ENCODE data around the gene HOXA11. TPM values are rescaled to one million over a fixed set of nuclear protein-coding genes. Genes with fewer than 3 reads are reported as not detected.

The HOXA11 gene
- total RNA-seq, 1 experiment from 2014 or later = not detected

- Mint-ChIP-seq H3K4me1 (peaks cover 24% of the 10 kb centered on the region), H3K27ac (no peak overlapping the region), H3K9me3 (no peaks in the 10 kb centered on the region), H3K4me3 (no peak overlapping the region), H3K36me3 (peaks cover 3% of the 10 kb centered on the region), H3K27me3 (ENCODE audit: low read depth) (peaks cover 100% of the 10 kb centered on the region)
- TF ChIP-seq CDX4 (CRISPR knock-in tag; IDR thresholded peaks at IDR 0.05; ENCODE audit: borderline replicate concordance) = no peak
- no peak for TF ChIP-seq USF2 (CRISPR knock-in tag; IDR thresholded peaks at IDR 0.05)
- no peak for TF ChIP-seq ELF4 (CRISPR knock-in tag; IDR thresholded peaks at IDR 0.05; ENCODE audit: low read depth)
- no peak for TF ChIP-seq ZNF219 (CRISPR knock-in tag; IDR thresholded peaks at IDR 0.05; ENCODE audit: borderline replicate concordance)
- TF ChIP-seq PREB (CRISPR knock-in tag; IDR thresholded peaks at IDR 0.05; ENCODE audit: borderline replicate concordance) = no peak
- no peak for TF ChIP-seq CBFB (CRISPR knock-in tag; IDR thresholded peaks at IDR 0.05; ENCODE audit: low read depth)
- no peak for TF ChIP-seq PRRX2 (CRISPR knock-in tag; IDR thresholded peaks at IDR 0.05)
- ChIA-PET CTCF (interaction anchor here (0.9 to 4.0 kb wide), 4 partner anchors 8 to 26 kb away, joined by 4 to 74 read pairs (median 11); partner anchors contain the start of gene HOXA5), POLR2A (no interaction called here)
- ATAC-seq = no peak
- DNase-seq (ENCODE audit: low spot score) = no peak
Observed at GRCh38 chr7:27153526-27153925, 31.5 kb downstream of the HOXA11 start.

GRCh38 chr7:27152816-27153442, 32.1 kb downstream of the HOXA11 start:
- ChIA-PET CTCF (interaction anchor here (1.1 to 4.0 kb wide), 4 partner anchors 9 to 30 kb away, joined by 4 to 74 read pairs (median 11); partner anchors contain the start of gene HOXA5), POLR2A (no interaction called here)
- peaks cover 3% of the 10 kb centered on the region for H3K36me3 Mint-ChIP-seq
- no peaks in the 10 kb centered on the region for H3K9me3 Mint-ChIP-seq
- no peak for ATAC-seq
- no peak overlapping the region for H3K4me3 Mint-ChIP-seq
- peaks cover 28% of the 10 kb centered on the region for H3K4me1 Mint-ChIP-seq
- no peak overlapping the region for H3K27ac Mint-ChIP-seq
- DNase-seq (ENCODE audit: low spot score) = no peak
- H3K27me3 Mint-ChIP-seq (ENCODE audit: low read depth) = peaks cover 100% of the 10 kb centered on the region
- TF ChIP-seq ZNF512 (CRISPR knock-in tag; IDR thresholded peaks at IDR 0.05; ENCODE audit: borderline replicate concordance) (no peak), SMAD4 (CRISPR knock-in tag; IDR thresholded peaks at IDR 0.05) (no peak), ATF2 (CRISPR knock-in tag; IDR thresholded peaks at IDR 0.05; ENCODE audit: borderline replicate concordance, low read depth) (no peak), GRHL2 (CRISPR knock-in tag; IDR thresholded peaks at IDR 0.05; ENCODE audit: insufficient replicate concordance, severe bottlenecking) (no peak), ZSCAN18 (CRISPR knock-in tag; IDR thresholded peaks at IDR 0.05) (no peak), ATF6 (CRISPR knock-in tag; IDR thresholded peaks at IDR 0.05) (no peak), GTF2I (CRISPR knock-in tag; conservative IDR thresholded peaks at IDR 0.05) (no peak), ZNF425 (CRISPR knock-in tag; conservative IDR thresholded peaks at IDR 0.05) (no peak), USF1 (CRISPR knock-in tag; IDR thresholded peaks at IDR 0.05) (no peak), ZNF232 (CRISPR knock-in tag; IDR thresholded peaks at IDR 0.05) (no peak), ATF1 (CRISPR knock-in tag; IDR thresholded peaks at IDR 0.05) (no peak), TP53 (CRISPR knock-in tag; IDR thresholded peaks at IDR 0.05) (no peak), ZNF416 (CRISPR knock-in tag; IDR thresholded peaks at IDR 0.05) (no peak), MLX (CRISPR knock-in tag; IDR thresholded peaks at IDR 0.05) (no peak)

All from WTC11 (cell line).